HepG2 (cell line): ENCODE measurements around the gene DOC2A. TPM values are rescaled to one million over a fixed set of nuclear protein-coding genes. Genes with fewer than 3 reads are reported as not detected.

Experiments used
- AGO1 ChIP-seq: fragments of 200-400 bp; formaldehyde crosslinking; IDR thresholded peaks from 2 replicates; pipeline ENCODE4 v1.6.1; 2017; ENCODE audit warnings: mild to moderate bottlenecking, low read depth, low read length, moderate library complexity; ENCODE audit not compliant: poor library complexity, severe bottlenecking
- CENPT ChIP-seq: sonication (generic); formaldehyde crosslinking; IDR thresholded peaks from 2 replicates; pipeline ENCODE4 v1.8.0; 2022; ENCODE audit warnings: low read depth, mild to moderate bottlenecking, moderate library complexity, missing genetic modification reagents
- HINFP ChIP-seq: sonication (generic); formaldehyde crosslinking; IDR thresholded peaks from 2 replicates; pipeline ENCODE4 v1.4.0; 2020; ENCODE audit warnings: low read depth, mild to moderate bottlenecking, missing genetic modification reagents
- KMT2B ChIP-seq: IDR thresholded peaks from 2 replicates; pipeline ENCODE4 v1.6.1; 2016; ENCODE audit warnings: missing genetic modification reagents, missing compliant biosample characterization
- SMC3 ChIP-seq: IDR thresholded peaks from 2 replicates; pipeline ENCODE4 v1.6.1; 2011; ENCODE audit warnings: low read length, improper control_type of control experiment
- TRAFD1 ChIP-seq: sonication (generic); formaldehyde crosslinking; IDR thresholded peaks from 2 replicates; pipeline ENCODE4 v1.5.1; 2020; ENCODE audit warnings: missing genetic modification reagents, mild to moderate bottlenecking, borderline replicate concordance
- ZNF407 ChIP-seq: sonication (generic); formaldehyde crosslinking; IDR thresholded peaks from one replicate; pipeline ENCODE4 v1.5.1; 2020; ENCODE audit warnings: mild to moderate bottlenecking, missing genetic modification reagents; ENCODE audit errors: not compliant biosample characterization
- ZNF687 ChIP-seq: sonication (generic); formaldehyde crosslinking; IDR thresholded peaks from 2 replicates; pipeline ENCODE4 v1.5.1; 2020; ENCODE audit warnings: mild to moderate bottlenecking, missing genetic modification reagents, moderate library complexity
- ZNF749 ChIP-seq: sonication (generic); formaldehyde crosslinking; IDR thresholded peaks from 2 replicates; pipeline ENCODE4 v1.8.0; 2022; ENCODE audit warnings: mild to moderate bottlenecking, missing genetic modification reagents, moderate library complexity, borderline replicate concordance
- polyA plus RNA-seq, 8 experiments: library from polyadenylated mRNA; depleted of rRNA in 3 of 8; stranded (reverse) in 7 of 8; unstranded in 1 of 8; fragments of >200 nt; fragmentation: Illumina TruSeq in 4 of 8; extraction: Trizol in 4 of 8; gene quantifications; 2 replicates each; pipeline versions ENCODE4 v1.2.1 to v1.2.3, GENCODE V29; 2011 to 2016; ENCODE audit warnings: low read depth in 4 of 8, missing spikeins in 1 of 8, mixed read lengths in 1 of 8; ENCODE audit not compliant: insufficient read depth in 1 of 8
- total RNA-seq, 5 experiments: library from RNA; depleted of rRNA; stranded (reverse); fragments of >200 nt; fragmentation: Illumina TruSeq; extraction: Trizol; gene quantifications; 2 replicates each; pipeline ENCODE4 v1.2.3, GENCODE V29; 2016; ENCODE audit warnings: low read depth in 1 of 5
- TF ChIP-seq, protein P1 (sequence below): fragments of 450-650 bp; IDR thresholded peaks from 2 replicates; pipeline ENCODE4 v1.6.1; 2017

Gene DOC2A
- total and polyA plus RNA-seq, 2 of the 13 experiments (the other 11 are each of a cell fraction or from before 2014, with no cell fraction given) = 0.15 to 0.55 TPM

GRCh38 chr16:30011714-30012504 lies 1.1 kb upstream of the DOC2A start (continued):
- TF ChIP-seq TRAFD1 (CRISPR knock-in tag) = no peak
- peak; percentile 26; the same call in 1 of the 2 replicates for TF ChIP-seq ZNF687 (CRISPR knock-in tag)
- TF ChIP-seq KMT2B = no peak
- TF ChIP-seq CENPT (CRISPR knock-in tag) = no peak
- no peak for TF ChIP-seq HINFP (CRISPR knock-in tag)
- peak; percentile 26 for TF ChIP-seq AGO1
- TF ChIP-seq SMC3 = no peak
- no peak for TF ChIP-seq ZNF749 (CRISPR knock-in tag)
- TF ChIP-seq, protein P1, sequence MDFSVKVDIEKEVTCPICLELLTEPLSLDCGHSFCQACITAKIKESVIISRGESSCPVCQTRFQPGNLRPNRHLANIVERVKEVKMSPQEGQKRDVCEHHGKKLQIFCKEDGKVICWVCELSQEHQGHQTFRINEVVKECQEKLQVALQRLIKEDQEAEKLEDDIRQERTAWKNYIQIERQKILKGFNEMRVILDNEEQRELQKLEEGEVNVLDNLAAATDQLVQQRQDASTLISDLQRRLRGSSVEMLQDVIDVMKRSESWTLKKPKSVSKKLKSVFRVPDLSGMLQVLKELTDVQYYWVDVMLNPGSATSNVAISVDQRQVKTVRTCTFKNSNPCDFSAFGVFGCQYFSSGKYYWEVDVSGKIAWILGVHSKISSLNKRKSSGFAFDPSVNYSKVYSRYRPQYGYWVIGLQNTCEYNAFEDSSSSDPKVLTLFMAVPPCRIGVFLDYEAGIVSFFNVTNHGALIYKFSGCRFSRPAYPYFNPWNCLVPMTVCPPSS = no peak
- TF ChIP-seq ZNF407 = no peak
